Hepatic stellate cell (primary cell): ENCODE data around the gene RCCD1.

Experiments used
- DNase-seq: peaks from one replicate; pipeline ENCODE4 v3.0.0; 2011; ENCODE audit warnings: low spot score

RCCD1 gene

GRCh38 chr15:90942354-90943120 lies 12.1 kb upstream of the RCCD1 start:
- no peak for DNase-seq

- no peak for DNase-seq
These were observed 9.6 kb upstream of the RCCD1 start for GRCh38 chr15:90945091-90945490.

- DNase-seq, result no peak
These were observed 8.1 kb upstream of the RCCD1 start for GRCh38 chr15:90946538-90946937.

- DNase-seq, result no peak
These were observed 7.6 kb upstream of the RCCD1 start for GRCh38 chr15:90946941-90947576.

- DNase-seq, result no peak
These were observed 6.9 kb upstream of the RCCD1 start for GRCh38 chr15:90947577-90948357.

- DNase-seq, result no peak
These were observed 6.2 kb upstream of the RCCD1 start for GRCh38 chr15:90948506-90948905.

GRCh38 chr15:90949979-90950675 lies 4.6 kb upstream of the RCCD1 start:
- no peak for DNase-seq

GRCh38 chr15:90950676-90951075 lies 4.0 kb upstream of the RCCD1 start:
- DNase-seq, result no peak

GRCh38 chr15:90952901-90953677 lies 1.6 kb upstream of the RCCD1 start:
- no peak for DNase-seq

- DNase-seq, result no peak
These were observed 555 bp upstream of the RCCD1 start for GRCh38 chr15:90953947-90954711.

GRCh38 chr15:90955624-90956273 lies 1.1 kb downstream of the RCCD1 start:
- no peak for DNase-seq

GRCh38 chr15:90956274-90957030 lies 1.8 kb downstream of the RCCD1 start:
- peak; percentile 94 for DNase-seq

- peak; percentile 51 for DNase-seq
These were observed 2.5 kb downstream of the RCCD1 start for GRCh38 chr15:90957031-90957790.

GRCh38 chr15:90957791-90958190 lies 3.1 kb downstream of the RCCD1 start:
- DNase-seq, result no peak

- DNase-seq, result no peak
These were observed 4.4 kb downstream of the RCCD1 start for GRCh38 chr15:90959028-90959595.

GRCh38 chr15:90959894-90960293 lies 5.2 kb downstream of the RCCD1 start:
- peak; percentile 37 for DNase-seq

- DNase-seq, result no peak
These were observed 5.8 kb downstream of the RCCD1 start for GRCh38 chr15:90960298-90961091.

- DNase-seq, result no peak
These were observed 7.3 kb downstream of the RCCD1 start for GRCh38 chr15:90962021-90962420.
